ENCODE results near the gene RAB3B.

DNA sequence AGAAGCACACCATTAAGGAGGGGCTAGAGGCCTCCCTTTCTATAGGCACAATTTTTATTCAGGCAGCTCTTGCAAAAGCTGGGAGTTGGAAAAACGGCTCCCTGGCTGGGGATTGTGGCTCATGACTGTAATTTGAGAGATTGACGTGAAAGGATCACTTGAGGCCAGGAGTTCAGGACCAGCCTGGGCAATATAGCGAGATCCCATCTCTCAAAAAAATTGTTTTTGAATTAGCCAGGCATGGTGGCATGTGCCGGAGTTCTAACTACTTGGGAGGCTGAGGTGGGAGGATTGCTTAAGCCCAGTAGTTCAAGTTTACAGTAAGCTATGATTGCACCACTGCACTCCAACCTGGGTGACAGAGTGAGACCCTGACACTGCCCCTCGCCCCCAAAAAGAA is 88.0 kb downstream of the RAB3B start:
- TF ChIP-seq POLR2A (IDR thresholded peaks at IDR 0.05; ENCODE audit: low read length) (no peak), GATA1 (IDR thresholded peaks at IDR 0.05; ENCODE audit: low read depth, low read length) (no peak)

Measured in erythroblast (primary cell).